Small intestine (tissue), 16 donors: ENCODE measurements around the gene ZNF90. TPM values are rescaled to one million over a fixed set of nuclear protein-coding genes. Genes with fewer than 3 reads are reported as not detected.
"Not testable (repeated sequence)": the region's sequence is repeated elsewhere in the genome, so short reads cannot be mapped to it uniquely, and the experiment has no call there.

Experiments
- DNase-seq, 2 donors: peaks; one replicate each; pipeline versions ENCODE4 v3.0.0 to v3.0.0-alpha.2; 2013
- FAIRE-seq: peaks from 2 replicates; lab custom pipeline; 2012; peaks lifted over from hg19 to GRCh38; lab: Jason Lieb, UNC
- H3K27ac ChIP-seq, 3 donors: one replicate each; pipeline ENCODE4 v1.5.1; 2013; ENCODE audit warnings: low read length in 2 of 3, mild to moderate bottlenecking in 2 of 3, control low read depth in 1 of 3, inconsistent platforms in 1 of 3, low read depth in 1 of 3, moderate library complexity in 1 of 3
- H3K27me3 ChIP-seq, 3 donors: one replicate each; pipeline ENCODE4 v1.6.1; 2013; ENCODE audit warnings: low read length in 3 of 3, inconsistent platforms in 1 of 3; ENCODE audit not compliant: control insufficient read depth in 3 of 3, insufficient read depth in 3 of 3
- H3K36me3 ChIP-seq, 3 donors: one replicate each; pipeline ENCODE4 v1.6.1; 2013; ENCODE audit warnings: low read length in 3 of 3, inconsistent platforms in 1 of 3, low read depth in 1 of 3, mild to moderate bottlenecking in 1 of 3, moderate library complexity in 1 of 3; ENCODE audit not compliant: control insufficient read depth in 3 of 3, insufficient read depth in 2 of 3
- H3K4me1 ChIP-seq, 3 donors: one replicate each; pipeline ENCODE4 v1.6.1; 2013; ENCODE audit warnings: low read length in 2 of 3, inconsistent platforms in 1 of 3, low read depth in 1 of 3, mild to moderate bottlenecking in 1 of 3, moderate library complexity in 1 of 3; ENCODE audit not compliant: control insufficient read depth in 3 of 3, insufficient read depth in 2 of 3
- H3K4me3 ChIP-seq, 3 donors: one replicate each; pipeline ENCODE4 v1.5.1; 2013; ENCODE audit warnings: low read length in 3 of 3, control low read depth in 1 of 3, inconsistent platforms in 1 of 3, low read depth in 1 of 3, mild to moderate bottlenecking in 1 of 3, moderate library complexity in 1 of 3
- H3K9me3 ChIP-seq, 2 donors: one replicate each; pipeline ENCODE4 v1.6.1; 2013; ENCODE audit warnings: low read depth in 1 of 2, low read length in 1 of 2; ENCODE audit not compliant: control insufficient read depth in 2 of 2, insufficient read depth in 1 of 2
- WGBS, 3 donors: extraction: QIAGEN DNeasy Blood & Tissue Kit; methylation state at CpG; one replicate each; pipeline ENCODE4 v1.1.7; 2013; 5-methylcytosine and 5-hydroxymethylcytosine counted together
- long read RNA-seq, 10 donors: transcript quantifications; one replicate each; lab custom pipeline, GENCODE V29; 2026
- polyA plus RNA-seq, 4 donors: library from polyadenylated mRNA; stranded (reverse) in 3 of 4; unstranded in 1 of 4; fragments of 200-250 nt in 3 of 4; fragments of 120-200 nt in 1 of 4; gene quantifications; one replicate each; pipeline versions ENCODE4 v1.2.1 to v1.2.3, GENCODE V29; 2013
- donor health status: healthy with polysubstance abuse.
- donor health status: control.
- donor health status: control.
- donor health status: Bipolar disorder and iron deficiency.
- donor health status: healthy.

ZNF90 gene
- 10 to 100 TPM in 1 of 4 donors, 1 to 10 TPM in 1, not detected in 2; 1.4 to 30.8 TPM for polyA plus RNA-seq
- long read RNA-seq, donor 1, partial matches to known transcripts: 11 of 19 reads
- long read RNA-seq, donor 1, other reads (novel, unspliced or antisense): 0 of 19 reads
- long read RNA-seq, donor 2, partial matches to known transcripts: 0 of 2 reads
- long read RNA-seq, donor 2, other reads (novel, unspliced or antisense): 0 of 2 reads
- long read RNA-seq, donor 3, partial matches to known transcripts: 34 of 37 reads
- long read RNA-seq, donor 3, other reads (novel, unspliced or antisense): 0 of 37 reads
- long read RNA-seq, donor 4: 0 reads
- long read RNA-seq, donor 5, partial matches to known transcripts: 11 of 12 reads
- long read RNA-seq, donor 5, other reads (novel, unspliced or antisense): 0 of 12 reads
- long read RNA-seq, donor 6, partial matches to known transcripts: 9 of 11 reads
- long read RNA-seq, donor 6, other reads (novel, unspliced or antisense): 0 of 11 reads
- long read RNA-seq, donor 7, partial matches to known transcripts: 8 of 9 reads
- long read RNA-seq, donor 7, other reads (novel, unspliced or antisense): 0 of 9 reads
- long read RNA-seq, donor 8: 0 reads
- long read RNA-seq, donor 9, partial matches to known transcripts: 9 of 10 reads
- long read RNA-seq, donor 9, other reads (novel, unspliced or antisense): 0 of 10 reads
- long read RNA-seq, donor 10, partial matches to known transcripts: 8 of 10 reads
- long read RNA-seq, donor 10, other reads (novel, unspliced or antisense): 0 of 10 reads

GRCh38 chr19:20077791-20078463 is at the start of gene ZNF90:
Gene ZNF90, plus strand, starts transcription at chr19:20078000. Its CDS starts 133 bp downstream, at chr19:20078133.
- no peaks in the 10 kb centered on the region for H3K4me1 ChIP-seq
- peaks cover 0 to 36% of the 10 kb centered on the region in 2 donors for H3K9me3 ChIP-seq
- peaks cover 0 to 18% (median 0%) of the 10 kb centered on the region in 3 donors for H3K36me3 ChIP-seq
- FAIRE-seq (no peak), DNase-seq (peak; percentile 76 to 97)
- peak within 1 kb of the TSS; percentile 17 to 70 (median 47) for H3K4me3 ChIP-seq
- WGBS, 3 donors: 4 to 11% (median 9%) methylated on average over 28 of the region's 28 CpGs
- peak within 1 kb of the TSS in 2 of 3 donors; percentile 41 to 86 for H3K27ac ChIP-seq
- H3K27me3 ChIP-seq: no peaks in the 10 kb centered on the region

GRCh38 chr19:20028611-20029010 is 49.2 kb upstream of the ZNF90 start:
- Histone ChIP-seq H3K4me3 (no peak overlapping the region), H3K27me3 (no peaks in the 10 kb centered on the region), H3K4me1 (no peaks in the 10 kb centered on the region), H3K27ac (no peak overlapping the region), H3K36me3 (peaks cover 2 to 5% (median 2%) of the 10 kb centered on the region in 3 donors), H3K9me3 (peaks cover 0 to 5% of the 10 kb centered on the region in 2 donors)
- FAIRE-seq (no peak), DNase-seq (no peak)
- 96 to 98% (median 98%) methylated on average over 6 of the region's 6 CpGs for WGBS, 3 donors

GRCh38 chr19:20035935-20036334 is 41.9 kb upstream of the ZNF90 start:
- 94 to 97% (median 96%) methylated on average over 5 of the region's 5 CpGs for WGBS, 3 donors
- H3K4me1 ChIP-seq: no peaks in the 10 kb centered on the region
- peaks cover 0 to 3% of the 10 kb centered on the region in 2 donors for H3K9me3 ChIP-seq
- no peaks in the 10 kb centered on the region for H3K36me3 ChIP-seq
- no peak overlapping the region for H3K27ac ChIP-seq
- no peaks in the 10 kb centered on the region for H3K27me3 ChIP-seq
- DNase-seq (no peak), FAIRE-seq (no peak)
- H3K4me3 ChIP-seq: no peak overlapping the region

- FAIRE-seq: no peak
- Histone ChIP-seq H3K36me3 (no peaks in the 10 kb centered on the region), H3K27me3 (no peaks in the 10 kb centered on the region), H3K9me3 (no peaks in the 10 kb centered on the region), H3K4me1 (no peaks in the 10 kb centered on the region), H3K27ac (peak overlapping the region in 2 of 3 donors; percentile 66 to 82), H3K4me3 (peak overlapping the region; percentile 71 to 88 (median 84))
- 1 to 2% (median 2%) methylated on average over 24 to 26 of the region's 26 CpGs for WGBS, 3 donors
- DNase-seq: no peak
Measured at GRCh38 chr19:20038358-20039202, 39.2 kb upstream of the ZNF90 start.

- FAIRE-seq (no peak), DNase-seq (peak; percentile 87 to 98)
- Histone ChIP-seq H3K4me3 (peak within 1 kb of the TSS; percentile 71 to 88 (median 84)), H3K27me3 (no peaks in the 10 kb centered on the region), H3K27ac (peak within 1 kb of the TSS in 2 of 3 donors; percentile 66 to 82), H3K36me3 (no peaks in the 10 kb centered on the region), H3K4me1 (no peaks in the 10 kb centered on the region), H3K9me3 (no peaks in the 10 kb centered on the region)
- 1 to 5% (median 2%) methylated on average over 23 to 25 of the region's 25 CpGs for WGBS, 3 donors
Measured at GRCh38 chr19:20039203-20039723, 38.5 kb upstream of the ZNF90 start, which contains the start of gene ZNF682. Gene ZNF682, minus strand, starts transcription at chr19:20039505. Its CDS starts 160 bp downstream, at chr19:20039345.

- no peaks in the 10 kb centered on the region for H3K27me3 ChIP-seq
- no peak overlapping the region for H3K4me3 ChIP-seq
- H3K4me1 ChIP-seq: no peaks in the 10 kb centered on the region
- DNase-seq: no peak
- no peaks in the 10 kb centered on the region for H3K9me3 ChIP-seq
- no peak overlapping the region for H3K27ac ChIP-seq
- FAIRE-seq: no peak
- WGBS, 3 donors: 70 to 73% (median 70%) methylated on average over 3 of the region's 3 CpGs
- no peaks in the 10 kb centered on the region for H3K36me3 ChIP-seq
Measured at GRCh38 chr19:20044663-20045062, 33.1 kb upstream of the ZNF90 start.

GRCh38 chr19:20045742-20046141 is 32.1 kb upstream of the ZNF90 start:
- not testable (repeated sequence) for H3K4me3 ChIP-seq, DNase-seq, H3K27me3 ChIP-seq, H3K4me1 ChIP-seq, H3K27ac ChIP-seq, H3K36me3 ChIP-seq, FAIRE-seq, H3K9me3 ChIP-seq
- WGBS, 3 donors: 66 to 78% (median 74%) methylated on average over 5 of the region's 5 CpGs
